ENCODE data around the gene ELAVL4. TPM values are rescaled to one million over a fixed set of nuclear protein-coding genes. Genes with fewer than 3 reads are reported as not detected.

Gene ELAVL4
- total RNA-seq, 1 donor from 2014 or later: not detected

DNA sequence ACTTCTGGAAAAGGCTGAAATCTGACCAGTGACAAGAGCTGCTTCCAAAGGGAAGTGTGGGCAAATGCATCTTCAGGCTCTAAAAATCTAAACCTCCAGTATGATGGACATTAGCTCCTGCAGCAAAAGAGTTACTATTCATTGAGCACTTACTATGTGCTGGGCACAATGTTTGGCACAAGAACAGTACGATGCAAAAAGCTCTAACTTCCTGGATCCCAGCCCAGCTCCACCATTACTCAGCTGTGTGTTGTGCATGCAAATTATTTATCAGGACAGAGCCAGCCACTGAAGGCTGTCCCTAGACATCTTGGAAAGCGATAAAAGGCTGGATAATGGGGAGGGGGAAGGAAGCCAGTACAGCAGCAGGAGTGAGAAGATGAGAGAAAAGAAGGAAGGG is 143.5 kb downstream of the ELAVL4 start:
- DNase-seq (ENCODE audit: low read depth): no peak

Other genes with a start within 250 kb of the ELAVL4 start
- gene AGBL4, start 85.0 kb upstream of the ELAVL4 start, total RNA-seq: 0.45 TPM in 1 of 2 replicates, not detected in the other